Kasumi-1 (cell line): ENCODE data around the gene SLC28A3.

Experiments
- DNase-seq, 2 experiments: peaks; one replicate each; lab custom pipeline; 2025; lab: John Stamatoyannopoulos, UW

The SLC28A3 gene

GRCh38 chr9:84297162-84297821, 43.3 kb downstream of the SLC28A3 start:
- DNase-seq, result no peak

- peak; percentile 21 to 26 for DNase-seq
These were observed 44.3 kb downstream of the SLC28A3 start for GRCh38 chr9:84296146-84296843.

GRCh38 chr9:84294241-84294950, 46.2 kb downstream of the SLC28A3 start:
- DNase-seq, result no peak

- DNase-seq, result peak; percentile 31 to 37
These were observed 47.4 kb downstream of the SLC28A3 start for GRCh38 chr9:84293001-84293798.

- no peak for DNase-seq
These were observed 55.2 kb downstream of the SLC28A3 start for GRCh38 chr9:84285381-84285780.

- DNase-seq, result no peak
These were observed 56.6 kb downstream of the SLC28A3 start for GRCh38 chr9:84283946-84284345.

GRCh38 chr9:84278130-84278529, 62.4 kb downstream of the SLC28A3 start:
- no peak for DNase-seq

- no peak for DNase-seq
These were observed 62.9 kb downstream of the SLC28A3 start for GRCh38 chr9:84277646-84278045.

- no peak for DNase-seq
These were observed 63.8 kb downstream of the SLC28A3 start for GRCh38 chr9:84276741-84277140.

- no peak for DNase-seq
These were observed 68.5 kb downstream of the SLC28A3 start for GRCh38 chr9:84271921-84272556.

GRCh38 chr9:84271531-84271900, 69.0 kb downstream of the SLC28A3 start:
- DNase-seq, result no peak

GRCh38 chr9:84270847-84271530, 69.6 kb downstream of the SLC28A3 start:
- DNase-seq, result peak in 1 of 2 experiments; percentile 21

GRCh38 chr9:84266087-84266561, 74.4 kb downstream of the SLC28A3 start:
- DNase-seq, result no peak

- DNase-seq, result no peak
These were observed 76.1 kb downstream of the SLC28A3 start for GRCh38 chr9:84264307-84265029.

GRCh38 chr9:84261070-84261746, 79.3 kb downstream of the SLC28A3 start:
- peak; percentile 70 for DNase-seq

- DNase-seq, result no peak
These were observed 82.2 kb downstream of the SLC28A3 start for GRCh38 chr9:84258371-84258770.

GRCh38 chr9:84255696-84256095, 84.9 kb downstream of the SLC28A3 start:
- no peak for DNase-seq

- DNase-seq, result no peak
These were observed 85.6 kb downstream of the SLC28A3 start for GRCh38 chr9:84254972-84255371.

GRCh38 chr9:84251921-84252320, 88.6 kb downstream of the SLC28A3 start:
- no peak for DNase-seq
